Brain pericyte (primary cell): ENCODE results near the gene COG3.

ENCODE experiments used
- DNase-seq: peaks from one replicate; pipeline ENCODE4 v3.0.0-alpha.2; 2012; ENCODE audit warnings: low read depth, low spot score

COG3 gene

GRCh38 chr13:45545686-45546409 lies 81.1 kb downstream of the COG3 start:
- no peak for DNase-seq

GRCh38 chr13:45546410-45546765 lies 81.6 kb downstream of the COG3 start:
- no peak for DNase-seq

GRCh38 chr13:45548281-45548680 lies 83.5 kb downstream of the COG3 start:
- DNase-seq: no peak

GRCh38 chr13:45554604-45555109 lies 89.9 kb downstream of the COG3 start:
- no peak for DNase-seq

GRCh38 chr13:45564133-45564776 lies 99.5 kb downstream of the COG3 start:
- DNase-seq: peak; percentile 33

- DNase-seq: no peak
Observed at GRCh38 chr13:45565331-45565730, 100.6 kb downstream of the COG3 start.

GRCh38 chr13:45575146-45575829 lies 110.5 kb downstream of the COG3 start:
- DNase-seq: no peak

GRCh38 chr13:45575830-45576180 lies 111.1 kb downstream of the COG3 start:
- no peak for DNase-seq

GRCh38 chr13:45576466-45576865 lies 111.7 kb downstream of the COG3 start:
- no peak for DNase-seq

- DNase-seq: no peak
Observed at GRCh38 chr13:45582408-45583076, 117.8 kb downstream of the COG3 start.

- no peak for DNase-seq
Observed at GRCh38 chr13:45584816-45585215, 120.1 kb downstream of the COG3 start.
